Activated CD8-positive, alpha-beta memory T cell treated with anti-CD3 and anti-CD28 coated beads for 1 hour (primary cell): Measurements from ENCODE around the gene YAE1.

Experiments used
- DNase-seq, 2 donors: peaks; one replicate each; pipeline ENCODE4 v3.0.0-alpha.2; 2020; ENCODE audit warnings: low read depth in 1 of 2; ENCODE audit errors: extremely low read depth in 1 of 2

YAE1 gene

DNA sequence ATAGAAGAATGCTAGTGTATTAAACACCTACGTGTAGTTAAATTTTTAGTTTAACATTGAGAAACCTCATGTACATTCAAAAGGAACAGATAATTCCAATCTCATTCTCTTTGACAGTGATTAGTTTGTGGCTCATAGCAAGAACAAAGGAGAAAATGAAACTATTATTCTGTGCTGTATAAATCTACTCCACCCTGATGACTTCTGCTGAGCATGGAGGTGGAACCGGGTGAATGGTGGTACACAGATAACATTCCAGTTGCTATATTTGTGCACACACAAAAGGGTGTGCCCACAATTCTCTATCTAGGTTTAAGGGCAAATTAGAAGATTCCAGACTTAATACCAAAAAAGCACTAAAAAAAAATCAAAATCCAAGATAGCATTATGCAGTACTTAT, 40.1 kb downstream of the YAE1 start:
- DNase-seq: no peak

DNA sequence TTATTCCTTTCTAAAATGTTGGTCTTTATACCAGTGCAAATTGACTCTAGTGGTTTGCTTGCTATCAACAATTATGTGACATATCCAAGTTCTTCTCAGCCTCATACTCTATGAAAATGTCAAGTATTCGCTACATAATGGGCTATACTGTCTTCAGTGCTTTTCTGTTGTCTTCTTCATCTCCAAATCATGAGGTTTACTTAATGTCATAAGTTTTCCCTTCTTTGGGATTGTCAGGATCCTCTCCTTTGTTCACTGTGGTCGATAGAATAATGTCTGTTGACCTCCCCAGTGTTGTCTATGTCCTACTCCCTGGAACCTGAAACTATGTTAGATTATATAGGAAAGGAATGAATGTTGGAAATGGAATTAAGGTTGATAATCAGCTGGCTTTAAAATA, 40.7 kb downstream of the YAE1 start:
- DNase-seq: no peak

DNA sequence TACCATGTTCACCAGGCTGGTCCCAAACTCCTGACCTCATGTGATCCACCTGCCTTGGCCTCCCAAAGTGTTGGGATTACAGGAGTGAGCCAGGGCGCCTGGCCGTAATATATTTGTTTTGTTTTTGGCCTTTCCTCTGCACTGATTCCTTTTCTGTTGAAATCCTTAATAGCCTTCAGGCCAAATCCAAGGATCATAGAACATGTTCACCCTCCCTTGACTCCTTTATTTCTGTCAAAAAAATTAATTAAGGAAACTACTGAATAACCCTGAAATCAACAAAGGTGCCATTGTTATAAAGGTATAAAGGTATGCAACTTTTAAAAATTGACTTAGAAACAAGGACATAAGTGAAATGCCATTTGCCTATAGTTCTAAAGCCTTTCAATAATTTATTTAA, 41.7 kb downstream of the YAE1 start:
- no peak for DNase-seq

DNA sequence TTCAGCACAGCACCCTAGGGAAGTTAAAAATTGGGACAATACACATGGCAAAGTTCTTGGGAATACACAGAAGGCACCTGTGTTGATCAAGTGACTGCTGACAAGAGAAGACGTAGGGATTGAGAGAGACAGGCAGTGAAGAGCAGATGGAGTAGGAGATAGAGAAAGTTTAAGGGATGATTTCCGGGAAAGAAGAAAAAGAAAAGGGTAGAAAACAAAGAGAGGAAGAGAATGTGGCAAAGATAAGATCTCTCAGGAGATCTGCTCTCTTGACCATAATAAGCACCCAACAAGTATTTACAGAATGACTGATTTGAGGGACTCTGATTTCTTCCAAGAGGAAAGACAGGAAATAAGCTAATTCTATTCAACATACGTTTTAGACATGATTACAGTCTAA, 42.1 kb downstream of the YAE1 start:
- no peak for DNase-seq

DNA sequence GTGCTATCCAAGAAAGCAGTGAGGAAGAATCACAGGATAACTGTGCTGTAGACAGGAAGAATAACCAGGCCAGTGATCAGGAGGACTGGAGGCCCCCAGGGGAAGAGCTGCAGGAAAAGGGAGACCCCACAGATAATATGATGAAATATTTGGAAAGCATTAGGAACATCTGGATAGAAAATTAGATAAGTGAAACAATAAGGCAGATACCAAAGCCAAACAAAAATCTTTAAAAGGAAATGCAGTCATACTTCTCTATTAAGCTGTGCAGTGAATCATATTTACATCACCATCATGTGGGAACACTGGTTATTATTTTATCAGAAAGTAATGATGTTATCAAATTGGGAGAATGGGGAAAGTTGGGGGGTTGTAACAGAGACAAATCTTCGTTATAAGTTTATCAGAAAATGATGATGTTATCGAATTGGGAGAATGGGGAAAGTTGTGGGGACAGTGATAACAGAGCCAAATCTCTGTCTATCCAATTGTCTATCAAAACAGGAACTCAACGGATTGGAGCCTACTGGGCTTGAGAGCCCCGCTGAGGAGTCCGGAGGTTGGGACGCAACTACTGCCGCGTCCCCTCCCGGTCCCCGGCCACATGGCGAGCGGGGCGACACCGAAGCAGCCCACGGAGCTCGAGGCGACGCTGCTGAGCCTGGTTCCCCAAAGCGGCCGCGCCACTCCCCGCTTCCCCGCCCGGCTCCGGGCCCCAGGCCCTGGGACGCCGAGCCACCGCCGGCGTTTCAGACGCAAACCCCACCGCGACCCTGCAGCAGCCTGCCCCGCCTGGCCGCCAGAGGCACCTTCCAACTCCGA, 43.1 kb downstream of the YAE1 start:
- no peak for DNase-seq

DNA sequence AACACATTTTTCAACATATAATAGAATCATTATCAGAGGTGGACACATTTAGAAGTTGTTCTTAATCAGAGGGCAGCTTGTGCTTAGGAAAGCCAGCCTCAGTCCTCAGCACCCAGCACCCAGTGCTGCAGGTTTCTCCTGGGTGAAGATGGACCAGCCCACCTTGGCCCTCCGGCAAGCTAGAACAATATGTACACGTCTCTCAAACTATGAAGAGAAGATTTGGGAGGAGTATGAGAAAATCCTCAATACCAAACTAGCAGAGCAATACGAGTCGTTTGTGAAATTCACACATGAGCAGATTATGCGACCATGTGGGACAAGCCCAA, 43.7 kb downstream of the YAE1 start:
- no peak for DNase-seq

DNA sequence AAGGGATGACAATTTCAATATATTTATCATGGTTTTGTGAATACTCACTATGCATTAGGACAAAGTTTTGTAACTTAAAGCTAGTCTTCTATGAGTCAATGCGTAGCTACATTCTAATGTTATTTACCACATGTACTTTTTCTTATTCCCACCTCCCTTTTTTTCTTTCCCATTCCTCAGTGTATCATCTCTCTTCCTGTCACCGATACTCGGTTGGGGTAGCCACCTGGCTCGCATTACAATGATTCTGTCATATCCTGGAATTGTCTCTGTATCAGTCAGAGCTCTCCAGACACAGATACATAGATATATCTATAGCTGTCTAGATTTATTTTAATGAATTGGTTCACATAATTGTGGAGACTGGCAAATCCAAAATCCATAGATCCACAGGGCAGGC, 47.4 kb downstream of the YAE1 start:
- DNase-seq: no peak

DNA sequence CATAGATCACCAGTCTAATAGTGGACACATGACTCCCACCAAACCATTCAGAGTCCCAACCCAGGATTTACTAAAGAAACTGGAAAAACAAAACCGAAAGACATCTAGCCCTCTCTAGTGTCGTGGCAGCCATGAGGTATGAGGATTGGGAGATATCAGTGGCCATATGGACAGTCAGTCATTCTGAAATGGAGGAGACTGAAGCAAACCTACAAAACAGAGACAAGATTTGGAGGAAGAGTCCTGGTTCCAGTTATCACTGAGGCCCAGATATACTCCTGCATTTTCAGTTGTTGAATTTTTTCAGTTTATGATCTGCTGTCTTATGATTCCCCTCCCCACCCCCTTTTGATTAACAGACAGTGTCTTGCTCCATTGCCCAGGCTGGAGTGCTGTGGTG, 48.1 kb downstream of the YAE1 start:
- no peak for DNase-seq

DNA sequence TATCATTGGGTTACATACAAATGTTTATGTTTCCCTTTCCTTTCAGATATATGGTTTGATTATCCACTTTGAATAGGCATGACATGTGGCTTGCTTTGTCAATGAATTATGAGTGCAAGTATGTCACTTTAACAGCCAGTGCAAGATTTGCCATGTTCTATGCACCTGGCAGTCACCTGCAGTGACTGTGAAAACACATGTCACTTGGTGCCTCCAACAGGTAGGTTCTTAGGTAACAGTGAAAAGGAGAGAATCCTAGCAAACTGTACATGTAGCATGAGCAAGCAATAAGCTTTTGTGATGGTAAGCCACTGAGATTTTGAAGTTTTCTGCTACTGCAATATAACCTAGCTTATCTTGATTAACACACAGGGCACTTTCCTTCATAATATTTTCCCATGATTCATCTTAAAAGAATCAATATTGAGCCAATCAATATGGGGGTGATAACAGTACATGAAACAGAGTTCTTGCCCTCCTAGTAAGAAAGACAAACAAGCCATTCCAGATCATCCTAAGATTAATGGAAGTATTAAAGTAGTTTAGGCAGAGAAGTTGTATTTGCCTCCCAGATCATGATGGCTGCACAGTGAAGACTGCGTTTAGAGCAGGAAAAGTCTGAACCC, 49.3 kb downstream of the YAE1 start:
- DNase-seq: no peak

DNA sequence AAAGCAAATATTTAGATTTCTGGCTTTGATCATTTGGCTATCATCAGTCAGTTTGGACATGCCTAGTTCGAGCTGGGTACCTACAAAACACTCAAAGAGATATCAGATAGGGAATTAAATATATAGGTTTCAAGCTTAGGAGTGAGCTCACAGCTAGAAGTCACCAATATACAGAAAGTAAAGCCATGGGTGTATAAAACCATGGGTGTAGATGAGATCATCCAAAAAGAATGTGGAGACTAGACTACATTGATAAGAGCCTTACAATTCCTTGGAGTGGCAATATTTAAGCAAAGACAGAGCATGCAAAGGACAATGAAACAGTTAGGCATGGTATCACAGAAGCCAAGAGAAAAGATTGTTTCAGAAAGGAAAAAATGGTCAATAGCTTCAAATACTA, 49.9 kb downstream of the YAE1 start:
- no peak for DNase-seq

DNA sequence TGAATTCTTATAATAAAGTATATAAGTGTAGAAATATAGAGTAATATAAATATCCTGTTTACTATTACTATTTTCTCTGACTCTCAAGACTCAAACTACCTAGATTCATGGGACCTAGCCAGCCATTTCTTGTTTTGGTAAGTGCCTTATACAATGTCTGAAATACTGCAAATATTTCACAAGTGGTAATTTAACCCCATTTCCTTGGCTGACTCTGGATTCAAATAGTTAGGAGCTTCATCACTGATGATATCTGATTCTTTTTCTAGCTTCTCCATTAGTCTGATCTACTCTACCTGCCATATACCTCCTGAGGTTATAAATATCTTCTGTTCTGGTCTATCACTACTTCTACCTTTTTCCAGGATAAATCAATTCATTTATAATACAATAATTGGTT, 50.8 kb downstream of the YAE1 start:
- DNase-seq: no peak

DNA sequence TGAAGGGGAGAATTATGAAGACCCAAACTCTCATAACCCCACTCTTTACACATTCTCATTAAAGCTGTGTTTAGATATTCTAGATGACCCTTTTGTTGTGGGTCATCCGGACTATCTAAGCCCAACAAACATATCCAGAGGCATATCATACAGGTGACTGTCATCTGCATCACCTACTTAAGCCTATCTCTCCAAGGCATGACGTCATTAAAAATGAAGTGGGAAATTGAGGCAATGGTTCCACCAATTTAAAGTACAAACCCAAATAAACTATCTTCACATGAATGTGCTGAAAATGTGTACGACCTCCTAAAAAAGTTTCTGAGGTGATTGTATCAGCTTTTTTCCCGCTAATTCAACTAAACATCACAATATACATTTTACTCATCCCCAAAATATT, 52.7 kb downstream of the YAE1 start:
- no peak for DNase-seq

DNA sequence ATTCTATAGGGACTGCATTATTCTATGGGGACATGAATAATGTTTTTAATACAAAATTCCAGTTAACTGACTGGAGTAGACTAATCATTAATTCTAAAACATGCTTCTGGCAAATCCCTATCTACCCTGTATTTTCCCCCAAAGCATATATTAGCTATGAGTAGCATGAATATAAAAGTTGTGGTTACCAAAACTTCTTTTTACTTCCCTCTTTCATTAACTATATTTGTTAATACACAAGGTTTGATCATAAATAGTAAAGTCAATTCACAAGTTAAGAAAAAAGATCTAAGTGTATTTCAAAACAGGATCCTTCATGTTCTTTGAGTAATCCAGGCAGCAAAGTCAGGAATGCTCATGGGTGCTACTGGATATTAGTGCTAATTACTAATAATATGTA, 54.3 kb downstream of the YAE1 start:
- DNase-seq: no peak

DNA sequence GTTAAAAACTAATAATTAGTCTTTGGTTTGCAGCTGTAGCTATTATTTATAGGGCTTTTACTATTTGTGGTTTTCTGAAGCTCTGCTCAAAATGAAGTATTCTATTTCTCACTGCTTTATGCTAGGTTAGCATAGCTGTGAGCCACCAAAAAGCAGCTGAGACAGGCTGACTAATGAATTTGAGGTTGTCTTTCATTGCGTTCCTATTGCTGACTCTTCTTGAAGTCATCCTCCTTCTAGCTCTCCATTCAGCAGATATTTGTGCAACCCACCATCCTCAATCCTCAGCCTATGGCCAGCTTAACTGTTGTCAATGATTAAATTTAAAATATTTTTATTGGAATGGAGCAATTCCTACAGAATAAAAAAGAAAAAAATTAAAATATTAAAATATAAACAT, 55.1 kb downstream of the YAE1 start:
- DNase-seq: no peak

DNA sequence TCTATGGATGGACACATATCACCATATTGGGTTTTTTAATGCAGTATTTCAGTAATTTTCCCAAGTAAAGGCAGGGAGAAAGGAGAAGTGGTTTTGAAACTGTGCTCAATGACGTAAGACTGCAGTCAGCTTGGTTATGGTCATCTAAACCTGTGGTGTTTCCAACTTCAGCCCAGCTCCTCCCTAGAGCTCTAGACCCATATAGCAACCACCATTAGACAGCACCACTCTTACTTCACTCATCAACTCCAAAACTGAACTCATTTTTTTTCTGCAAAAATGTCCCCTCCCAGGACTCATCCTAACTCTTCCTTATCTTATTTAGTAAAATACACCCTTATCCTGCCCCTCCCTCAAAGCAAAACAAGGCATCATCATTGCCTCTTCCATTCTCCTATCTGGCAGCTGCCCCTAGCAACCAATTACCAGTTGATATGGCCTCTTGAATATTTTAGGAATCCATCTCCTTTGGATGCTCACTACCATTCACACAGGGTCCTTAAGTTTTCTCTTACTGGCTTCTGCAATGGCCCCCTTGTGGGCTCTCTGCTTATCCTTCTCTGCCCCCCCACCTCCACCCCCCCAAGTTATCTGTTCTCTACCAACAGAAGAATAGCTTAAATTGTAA, 55.7 kb downstream of the YAE1 start:
- DNase-seq: no peak
